CD4-positive, alpha-beta memory T cell (primary cell): ENCODE data around the gene CHD9. TPM values are rescaled to one million over a fixed set of nuclear protein-coding genes. Genes with fewer than 3 reads are reported as not detected.

Experiments used
- CTCF ChIA-PET: fragments of 350-600 bp; sonication (Branson Sonifier 250); formaldehyde crosslinking; loops from one replicate; lab custom pipeline; 2021; ENCODE audit warnings: inconsistent platforms; ENCODE audit not compliant: partially characterized antibody; lab: Charles Lee
- POLR2A ChIA-PET: fragments of 350-600 bp; sonication (Branson Sonifier 250); formaldehyde crosslinking; loops from one replicate; lab custom pipeline; 2021; ENCODE audit not compliant: partially characterized antibody; lab: Charles Lee
- DNase-seq, 5 donors: peaks; one replicate each; pipeline versions ENCODE4 v3.0.0 to v3.0.0-alpha.2; 2020 to 2022; ENCODE audit warnings: mixed read lengths in 1 of 5
- H3K27ac ChIP-seq: one replicate; pipeline ENCODE4 v1.7.0; 2013; ENCODE audit warnings: low read depth, low read length
- H3K27me3 ChIP-seq: 2 replicates; pipeline ENCODE4 v1.7.0; 2013; ENCODE audit warnings: mild to moderate bottlenecking, low read length, moderate library complexity; ENCODE audit not compliant: insufficient read depth
- H3K36me3 ChIP-seq: 2 replicates; pipeline ENCODE4 v1.7.0; 2013; ENCODE audit warnings: mild to moderate bottlenecking, low read length, moderate library complexity; ENCODE audit not compliant: insufficient read depth
- H3K4me1 ChIP-seq: 2 replicates; pipeline ENCODE4 v1.7.0; 2013; ENCODE audit warnings: mild to moderate bottlenecking, low read length, moderate library complexity; ENCODE audit not compliant: insufficient read depth
- H3K4me3 ChIP-seq, 2 donors: one replicate each; pipeline ENCODE4 v1.7.0; 2013; ENCODE audit warnings: low read length in 2 of 2, mild to moderate bottlenecking in 1 of 2
- H3K9me3 ChIP-seq, 2 donors: one replicate each; pipeline ENCODE4 v1.7.0; 2013; ENCODE audit warnings: low read length in 2 of 2, control low read depth in 1 of 2; ENCODE audit not compliant: control insufficient read depth in 1 of 2
- H3K27ac Mint-ChIP-seq, 7 donors: one replicate each; pipeline ENCODE4 v1.8.0; 2020 to 2021; ENCODE audit warnings: mixed read lengths in 7 of 7, mild to moderate bottlenecking in 6 of 7, inconsistent platforms in 3 of 7, moderate library complexity in 3 of 7
- H3K27me3 Mint-ChIP-seq, 2 donors: one replicate each; pipeline ENCODE4 v1.8.0; 2020 to 2021; ENCODE audit warnings: mixed read lengths in 2 of 2
- H3K36me3 Mint-ChIP-seq, 2 donors: one replicate each; pipeline ENCODE4 v1.8.0; 2020 to 2021; ENCODE audit warnings: mixed read lengths in 2 of 2, inconsistent platforms in 1 of 2, mild to moderate bottlenecking in 1 of 2
- H3K4me1 Mint-ChIP-seq, 4 donors: one replicate each; pipeline ENCODE4 v1.8.0; 2020 to 2021; ENCODE audit warnings: mixed read lengths in 4 of 4, mild to moderate bottlenecking in 1 of 4
- H3K4me3 Mint-ChIP-seq, 8 donors: one replicate each; pipeline ENCODE4 v1.8.0; 2020 to 2021; ENCODE audit warnings: mixed read lengths in 8 of 8, mild to moderate bottlenecking in 7 of 8, moderate library complexity in 6 of 8, inconsistent platforms in 3 of 8
- H3K9me3 Mint-ChIP-seq, 8 donors: one replicate each; pipeline ENCODE4 v1.8.0; 2020 to 2021; ENCODE audit warnings: mixed read lengths in 8 of 8, mild to moderate bottlenecking in 5 of 8, inconsistent platforms in 3 of 8, moderate library complexity in 1 of 8
- intact Hi-C: fragments of 100-400 bp; cut with micrococcal nuclease; formaldehyde crosslinking; loops from one replicate; pipeline ENCODE4 v1.15.1; 2023
- polyA plus RNA-seq, 2 donors: library from polyadenylated mRNA; unstranded; fragments of 300-500 nt; fragmentation: Illumina TruSeq; gene quantifications; one replicate each; pipeline ENCODE4 v1.2.3, GENCODE V29; 2021
- total RNA-seq, 2 experiments: library from RNA; stranded (reverse); gene quantifications; one replicate each; pipeline ENCODE4 v1.2.3, GENCODE V29; 2021

Gene CHD9
- total and polyA plus RNA-seq, 4 experiments from 2014 or later: 22.9 to 49.7 (median 39.5) TPM

DNA sequence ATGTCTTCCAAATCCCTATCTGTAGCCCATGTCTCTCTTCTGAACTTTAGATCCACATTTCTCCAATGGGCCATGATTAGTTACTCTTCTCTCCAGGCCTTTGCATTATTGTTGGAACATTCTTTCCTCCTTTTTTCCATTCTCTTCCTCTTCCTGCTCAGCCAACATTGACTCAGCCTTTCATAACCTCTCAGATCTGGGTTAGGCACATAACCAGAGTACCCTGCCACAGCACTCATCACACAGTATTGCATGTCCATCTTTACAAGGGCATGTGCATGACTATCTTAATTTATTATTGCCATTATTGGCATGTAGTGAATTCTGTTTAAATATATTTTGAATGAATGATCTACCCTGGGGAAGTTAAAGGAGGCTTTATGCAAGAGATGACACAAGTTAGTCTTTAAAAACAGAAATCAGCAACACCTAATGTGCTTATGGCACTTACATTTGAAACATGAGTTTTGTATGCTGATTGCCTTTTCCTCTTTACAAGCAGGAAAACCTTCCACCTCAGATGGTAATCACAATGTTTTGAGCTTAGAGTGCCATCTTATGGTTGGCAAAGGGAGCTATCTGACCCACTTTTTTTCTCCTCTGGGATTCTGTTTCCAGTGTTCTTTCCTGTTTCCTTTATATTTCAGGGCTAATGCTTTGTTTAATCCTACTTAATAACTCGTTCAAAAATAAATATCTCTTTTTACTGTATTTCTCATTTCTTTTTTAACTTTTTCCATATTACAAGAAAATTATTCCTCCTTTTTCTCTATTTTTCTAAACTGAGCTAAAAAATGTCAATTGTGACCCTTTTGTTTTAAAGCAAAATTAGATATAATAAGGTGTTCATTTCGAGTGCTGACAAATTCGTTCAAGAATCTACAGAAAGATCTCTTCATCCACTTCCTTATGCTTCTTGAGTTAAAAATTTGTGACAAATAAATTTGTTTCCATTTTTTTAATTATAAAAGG lies 228.5 kb downstream of the CHD9 start:
- no peak overlapping the region for H3K27ac ChIP-seq
- H3K27me3 ChIP-seq: no peaks in the 10 kb centered on the region
- POLR2A ChIA-PET: no interaction called here
- Mint-ChIP-seq H3K27me3 (no peaks in the 10 kb centered on the region), H3K4me3 (no peak overlapping the region), H3K27ac (no peak overlapping the region), H3K9me3 (peaks cover 0 to 2% (median 0%) of the 10 kb centered on the region in 8 donors), H3K4me1 (no peaks in the 10 kb centered on the region), H3K36me3 (peaks cover 12 to 21% of the 10 kb centered on the region in 2 donors)
- CTCF ChIA-PET: interaction anchor here (0.7 to 5.4 kb wide), 6 partner anchors 9 to 1092 kb away, joined by 3 to 36 read pairs (median 5); partner anchors contain the start of gene CHD9
- H3K4me3 ChIP-seq: no peak overlapping the region
- no peaks in the 10 kb centered on the region for H3K4me1 ChIP-seq
- H3K9me3 ChIP-seq: no peaks in the 10 kb centered on the region
- intact Hi-C loops: loop anchor here (1.0 kb wide), 1 partner anchor 228 kb away; no protein-coding TSS in a partner anchor
- peak in 4 of 5 donors; percentile 4 to 20 (median 8) for DNase-seq
- peaks cover 13% of the 10 kb centered on the region for H3K36me3 ChIP-seq

DNA sequence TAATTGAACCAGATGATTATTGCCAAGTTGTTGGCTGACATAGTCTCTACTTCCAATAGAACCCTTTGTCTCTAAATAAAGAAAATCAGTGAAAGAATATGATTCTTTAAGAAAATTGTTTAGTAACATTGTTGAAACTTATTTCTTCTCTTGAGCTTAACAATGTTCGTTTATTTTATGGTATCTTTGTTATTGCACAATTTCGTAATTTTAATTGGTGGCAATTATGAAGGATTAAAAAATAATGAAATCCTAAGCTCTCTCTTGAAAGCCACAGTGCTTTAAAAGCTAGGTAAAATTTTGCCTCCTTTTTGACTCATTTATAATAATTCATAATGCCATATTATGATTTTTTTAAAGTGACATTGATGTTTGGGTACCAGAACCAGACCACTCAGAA lies 230.4 kb downstream of the CHD9 start:
- intact Hi-C loops: no loop called here

DNA sequence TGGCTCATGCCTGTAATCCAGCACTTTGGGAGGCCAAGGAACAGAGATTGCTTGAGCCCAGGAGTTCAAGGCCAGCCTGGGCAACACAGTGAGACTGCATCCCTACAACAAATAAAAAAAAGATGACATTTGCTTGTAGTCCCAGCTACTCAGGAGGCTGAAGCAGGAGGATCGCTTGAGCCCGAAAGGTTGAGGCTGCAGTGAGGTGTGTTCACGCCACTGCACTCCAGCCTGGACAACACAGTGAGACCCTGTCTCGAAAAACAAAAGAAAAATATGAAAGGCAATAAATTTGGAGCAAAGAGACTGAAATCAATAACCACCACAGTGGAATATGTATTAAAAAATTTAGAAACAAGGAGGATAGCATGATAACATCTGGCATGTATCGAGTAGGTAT lies 235.7 kb downstream of the CHD9 start:
- H3K4me1 ChIP-seq: no peaks in the 10 kb centered on the region
- peaks cover 17% of the 10 kb centered on the region for H3K36me3 ChIP-seq
- intact Hi-C loops: no loop called here
- Mint-ChIP-seq H3K9me3 (no peaks in the 10 kb centered on the region), H3K27me3 (no peaks in the 10 kb centered on the region), H3K4me1 (no peaks in the 10 kb centered on the region), H3K4me3 (no peak overlapping the region), H3K27ac (peak overlapping the region in 2 of 7 donors; percentile 1 to 36), H3K36me3 (peaks cover 28 to 62% of the 10 kb centered on the region in 2 donors)
- ChIA-PET CTCF (interaction anchor here (1.0 kb wide), 1 partner anchor 9 kb away, joined by 3 read pairs; no protein-coding TSS in a partner anchor), POLR2A (no interaction called here)
- no peaks in the 10 kb centered on the region for H3K27me3 ChIP-seq
- H3K27ac ChIP-seq: no peak overlapping the region
- no peaks in the 10 kb centered on the region for H3K9me3 ChIP-seq
- no peak for DNase-seq
- no peak overlapping the region for H3K4me3 ChIP-seq

More for the DNA sequence above, 230.4 kb downstream of the CHD9 start:
- Mint-ChIP-seq H3K27me3 (no peaks in the 10 kb centered on the region), H3K36me3 (peaks cover 16 to 30% of the 10 kb centered on the region in 2 donors), H3K27ac (no peak overlapping the region), H3K4me1 (no peaks in the 10 kb centered on the region), H3K4me3 (no peak overlapping the region), H3K9me3 (no peaks in the 10 kb centered on the region)
- H3K27me3 ChIP-seq: no peaks in the 10 kb centered on the region
- H3K9me3 ChIP-seq: no peaks in the 10 kb centered on the region
- no peak for DNase-seq
- H3K36me3 ChIP-seq: peaks cover 17% of the 10 kb centered on the region
- no peaks in the 10 kb centered on the region for H3K4me1 ChIP-seq
- no peak overlapping the region for H3K4me3 ChIP-seq
- H3K27ac ChIP-seq: no peak overlapping the region
- POLR2A ChIA-PET: no interaction called here
- CTCF ChIA-PET: interaction anchor here (1.3 to 5.4 kb wide), 2 partner anchors 225 to 230 kb away, joined by 4 to 36 read pairs; partner anchors contain the start of gene CHD9

DNA sequence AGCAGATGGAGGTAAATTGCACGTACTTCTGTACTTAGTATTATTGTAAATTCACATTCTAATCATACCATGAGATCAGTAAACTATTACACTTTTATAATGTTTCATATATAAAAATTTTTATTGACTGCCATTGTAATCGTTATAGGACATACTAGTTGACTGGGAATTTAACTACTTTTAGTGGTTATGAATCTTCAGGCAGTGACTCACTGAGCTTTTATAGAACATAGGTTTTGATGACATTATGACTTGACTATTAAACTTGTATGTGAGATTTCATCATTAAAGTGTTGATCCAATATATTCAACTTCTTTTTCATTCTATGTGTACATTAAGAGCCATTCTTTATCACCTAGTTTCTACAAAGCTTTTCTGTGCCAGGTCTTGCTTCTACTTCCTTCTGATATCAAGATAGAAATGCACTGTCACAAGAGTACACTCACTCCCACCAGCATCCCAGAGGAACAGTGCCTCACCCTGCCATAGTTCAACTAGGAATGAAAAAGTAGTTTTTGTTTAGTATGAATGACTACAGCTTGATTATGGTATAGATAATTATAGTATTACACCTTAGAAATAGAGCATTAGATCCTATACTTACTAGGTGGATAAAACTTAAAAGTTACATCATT lies 237.1 kb downstream of the CHD9 start:
- H3K36me3 Mint-ChIP-seq: peaks cover 27 to 59% of the 10 kb centered on the region in 2 donors
- H3K4me1 ChIP-seq: no peaks in the 10 kb centered on the region
- H3K4me1 Mint-ChIP-seq: no peaks in the 10 kb centered on the region
- H3K27me3 ChIP-seq: no peaks in the 10 kb centered on the region
- ChIA-PET POLR2A (no interaction called here), CTCF (interaction anchor here (1.0 to 2.1 kb wide), 2 partner anchors 8 to 218 kb away, joined by 3 to 6 read pairs; no protein-coding TSS in a partner anchor)
- no peaks in the 10 kb centered on the region for H3K9me3 ChIP-seq
- H3K36me3 ChIP-seq: peaks cover 10% of the 10 kb centered on the region
- intact Hi-C loops: no loop called here
- H3K27ac ChIP-seq: no peak overlapping the region
- no peak overlapping the region for H3K4me3 Mint-ChIP-seq
- DNase-seq: no peak
- no peaks in the 10 kb centered on the region for H3K9me3 Mint-ChIP-seq
- no peak overlapping the region for H3K4me3 ChIP-seq
- H3K27ac Mint-ChIP-seq: no peak overlapping the region
- H3K27me3 Mint-ChIP-seq: no peaks in the 10 kb centered on the region

DNA sequence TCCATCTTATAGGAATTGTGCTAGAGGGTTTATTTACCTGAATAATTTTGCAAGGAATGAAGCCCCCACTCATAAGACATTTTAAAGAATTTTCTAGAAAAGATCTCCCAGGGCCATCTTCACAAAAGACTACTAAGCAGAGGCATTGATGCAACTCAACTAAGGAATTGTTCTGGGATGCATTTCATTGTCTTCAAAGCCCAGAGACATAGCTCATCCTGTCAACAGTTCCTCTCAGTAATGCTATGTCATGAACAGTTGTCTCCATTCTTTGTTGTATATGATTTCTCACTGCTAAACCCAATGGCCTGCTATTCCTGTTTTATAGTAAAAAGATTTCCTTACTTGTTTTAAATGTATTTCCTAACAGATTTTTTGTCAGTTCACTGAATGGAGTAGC lies 242.7 kb downstream of the CHD9 start:
- no peaks in the 10 kb centered on the region for H3K4me1 Mint-ChIP-seq
- H3K36me3 Mint-ChIP-seq: peaks cover 45 to 47% of the 10 kb centered on the region in 2 donors
- ChIA-PET POLR2A (no interaction called here), CTCF (no interaction called here)
- no peaks in the 10 kb centered on the region for H3K9me3 Mint-ChIP-seq
- H3K27ac Mint-ChIP-seq: no peak overlapping the region
- no peak overlapping the region for H3K4me3 Mint-ChIP-seq
- no peak overlapping the region for H3K4me3 ChIP-seq
- H3K27me3 Mint-ChIP-seq: no peaks in the 10 kb centered on the region
- H3K4me1 ChIP-seq: no peaks in the 10 kb centered on the region
- DNase-seq: no peak
- no peaks in the 10 kb centered on the region for H3K27me3 ChIP-seq
- H3K9me3 ChIP-seq: no peaks in the 10 kb centered on the region
- no peak overlapping the region for H3K27ac ChIP-seq
- intact Hi-C loops: no loop called here
- H3K36me3 ChIP-seq: peaks cover 4% of the 10 kb centered on the region

DNA sequence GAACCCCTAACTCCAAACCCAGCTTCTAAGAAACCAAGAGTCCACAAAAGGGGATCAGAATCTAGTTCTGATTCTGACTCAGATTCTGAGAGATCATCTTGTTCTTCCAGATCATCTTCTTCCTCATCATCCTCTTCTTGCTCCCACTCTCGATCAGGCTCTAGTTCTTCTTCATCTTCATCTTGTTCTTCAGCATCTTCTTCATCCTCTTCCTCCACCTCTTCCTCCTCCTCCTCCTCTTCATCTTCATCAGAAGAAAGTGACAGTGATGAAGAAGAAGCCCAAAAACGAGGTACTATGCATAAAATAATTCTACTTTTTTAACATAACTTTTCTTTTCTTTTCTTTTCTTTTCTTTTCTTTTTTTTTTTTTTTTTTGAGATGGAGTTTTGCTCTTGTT lies 249.5 kb downstream of the CHD9 start:
- no peaks in the 10 kb centered on the region for H3K27me3 Mint-ChIP-seq
- H3K9me3 Mint-ChIP-seq: no peaks in the 10 kb centered on the region
- H3K4me3 Mint-ChIP-seq: no peak overlapping the region
- no peak for DNase-seq
- Histone ChIP-seq H3K27ac (no peak overlapping the region), H3K4me3 (no peak overlapping the region), H3K27me3 (no peaks in the 10 kb centered on the region), H3K36me3 (peaks cover 10% of the 10 kb centered on the region), H3K4me1 (no peaks in the 10 kb centered on the region), H3K9me3 (no peaks in the 10 kb centered on the region)
- H3K27ac Mint-ChIP-seq: no peak overlapping the region
- ChIA-PET POLR2A (no interaction called here), CTCF (no interaction called here)
- peaks cover 33 to 38% of the 10 kb centered on the region in 2 donors for H3K36me3 Mint-ChIP-seq
- intact Hi-C loops: loop anchor here (5.0 kb wide), 1 partner anchor 153 kb away; no protein-coding TSS in a partner anchor
- H3K4me1 Mint-ChIP-seq: no peaks in the 10 kb centered on the region

DNA sequence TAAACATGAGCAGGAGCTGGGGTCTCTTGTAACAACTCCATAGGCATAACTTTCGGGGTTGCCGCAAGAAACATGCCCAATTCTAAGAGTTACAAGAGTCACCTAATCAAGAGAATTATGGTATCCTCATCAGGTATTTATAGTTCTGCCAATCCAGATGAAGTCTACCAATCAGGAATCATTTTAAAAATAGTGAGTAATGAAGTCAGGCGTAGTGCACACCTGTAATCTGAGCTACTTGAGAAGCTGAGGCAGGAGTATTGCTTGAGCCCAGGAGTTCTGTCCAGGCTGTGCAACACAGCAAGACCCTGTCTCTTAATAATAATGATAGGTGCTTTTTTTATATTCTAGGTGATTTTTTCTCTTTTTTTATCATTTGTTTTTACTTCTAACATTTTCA lies 251.0 kb downstream of the CHD9 start:
- Histone ChIP-seq H3K36me3 (peaks cover 8% of the 10 kb centered on the region), H3K4me1 (no peaks in the 10 kb centered on the region), H3K9me3 (no peaks in the 10 kb centered on the region), H3K27ac (no peak overlapping the region), H3K27me3 (no peaks in the 10 kb centered on the region), H3K4me3 (no peak overlapping the region)
- intact Hi-C loops: no loop called here
- Mint-ChIP-seq H3K27ac (no peak overlapping the region), H3K27me3 (no peaks in the 10 kb centered on the region), H3K36me3 (peaks cover 35 to 36% of the 10 kb centered on the region in 2 donors), H3K4me1 (no peaks in the 10 kb centered on the region), H3K4me3 (no peak overlapping the region), H3K9me3 (no peaks in the 10 kb centered on the region)
- CTCF ChIA-PET: no interaction called here
- POLR2A ChIA-PET: no interaction called here
- no peak for DNase-seq
